C4-2B (cell line): ENCODE results near the gene AFF3.

Experiments used
- CTCF ChIP-seq: fragments of 450-650 bp; conservative IDR thresholded peaks from 2 replicates; pipeline ENCODE4 v1.5.1; 2017; ENCODE audit warnings: mild to moderate bottlenecking
- ZFX ChIP-seq: fragments of 450-650 bp; IDR thresholded peaks from 2 replicates; pipeline ENCODE4 v1.6.1; 2017

GRCh38 chr2:99747842-99748241, 394.5 kb downstream of the AFF3 start:
- TF ChIP-seq CTCF = no peak
- no peak for TF ChIP-seq ZFX
